Psoas muscle (tissue), 8 donors: Measurements from ENCODE around the gene TERT. TPM values are rescaled to one million over a fixed set of nuclear protein-coding genes. Genes with fewer than 3 reads are reported as not detected.
"Not testable (repeated sequence)": the region's sequence is repeated elsewhere in the genome, so short reads cannot be mapped to it uniquely, and the experiment has no call there.

Experiments used
- ATAC-seq, 4 donors: fragments of 200-7000 bp; cut with Tn5 transposase; one replicate each; pipeline ENCODE4 v1.9.1; 2020; ENCODE audit warnings: moderate library complexity in 3 of 4, mild to moderate bottlenecking in 2 of 4
- DNase-seq, 2 donors: peaks; one replicate each; pipeline ENCODE4 v3.0.0-alpha.2; 2020
- H3K27ac ChIP-seq: fragments of 200-600 bp; one replicate; pipeline ENCODE4 v1.8.0; 2022
- H3K27me3 ChIP-seq, 3 donors: fragments of 200-600 bp in 1 of 3; one replicate each; pipeline versions ENCODE4 v1.6.1 to v1.8.0; 2013 to 2022; ENCODE audit warnings: low read length in 2 of 3, mild to moderate bottlenecking in 2 of 3, moderate library complexity in 1 of 3; ENCODE audit not compliant: insufficient read depth in 3 of 3
- H3K36me3 ChIP-seq, 2 donors: fragments of 200-600 bp in 1 of 2; one replicate each; pipeline versions ENCODE4 v1.6.1 to v1.8.0; 2013 to 2022; ENCODE audit warnings: low read depth in 1 of 2, mild to moderate bottlenecking in 1 of 2, moderate library complexity in 1 of 2; ENCODE audit not compliant: insufficient read depth in 1 of 2
- H3K4me1 ChIP-seq: fragments of 200-600 bp; one replicate; pipeline ENCODE4 v1.8.0; 2022
- H3K4me3 ChIP-seq: fragments of 200-600 bp; one replicate; pipeline ENCODE4 v1.8.0; 2022; ENCODE audit warnings: mild to moderate bottlenecking
- H3K9me3 ChIP-seq: fragments of 200-600 bp; one replicate; pipeline ENCODE4 v1.8.0; 2022
- CTCF ChIP-seq: fragments of 200-600 bp; IDR thresholded peaks from one replicate; pipeline ENCODE4 v1.8.0; 2022; ENCODE audit warnings: antibody characterized with exemption
- WGBS, 3 donors: extraction: QIAGEN DNeasy Blood & Tissue Kit; methylation state at CpG; one replicate each; pipeline versions ENCODE4 v1.1.6 to v1.1.7; 2013; 5-methylcytosine and 5-hydroxymethylcytosine counted together
- intact Hi-C, 2 donors: fragments of 100-400 bp; cut with DNase I; formaldehyde crosslinking; loops; one replicate each; pipeline versions ENCODE4 v1.11.0 to v1.14.2; 2022
- polyA plus RNA-seq, 3 donors: library from polyadenylated mRNA; stranded (reverse); fragments of 200-250 nt; gene quantifications; one replicate each; pipeline ENCODE4 v1.2.3, GENCODE V29; 2013
- total RNA-seq, 4 donors: library from RNA; stranded (reverse); fragmentation: NEBNext Ultra II Directional in 2 of 4; extraction: Animal tissue kit (Norgen Biotek cat#: 25700) in 2 of 4; gene quantifications; one replicate each; pipeline versions ENCODE4 v1.2.1 to v1.2.4, GENCODE V29; 2021 to 2023
- donor health status: healthy with polysubstance abuse.
- donor health status: DM: no; HTN: no; CAD: no; lungs with moderate emphysema.
- donor health status: Bipolar disorder and iron deficiency.
- donor health status: healthy.
- donor health status: DM: yes; HTN: yes; CAD: no.
- donor health status: DM: no; HTN: no; CAD: no.
- donor health status: DM: no; HTN: no; CAD: no.
- donor health status: DM: yes; HTN: yes; CAD: no.

TERT gene
- total and polyA plus RNA-seq, 7 donors = not detected

GRCh38 chr5:1292139-1292538 lies 2.7 kb downstream of the TERT start:
- intact Hi-C loops = no loop called here
- 52 to 59% (median 52%) methylated on average over 6 of the region's 6 CpGs for WGBS, 3 donors
- H3K27ac ChIP-seq = no peak overlapping the region
- no peaks in the 10 kb centered on the region for H3K36me3 ChIP-seq
- H3K4me1 ChIP-seq = no peaks in the 10 kb centered on the region
- DNase-seq (peak in 1 of 2 donors; percentile 8), ATAC-seq (no peak)
- H3K4me3 ChIP-seq = no peak overlapping the region
- no peak for TF ChIP-seq CTCF
- no peaks in the 10 kb centered on the region for H3K9me3 ChIP-seq
- peaks cover 2 to 58% (median 23%) of the 10 kb centered on the region in 3 donors for H3K27me3 ChIP-seq

- DNase-seq = no peak
Observed at GRCh38 chr5:1291611-1292080, 3.2 kb downstream of the TERT start.

GRCh38 chr5:1290956-1291355 lies 3.9 kb downstream of the TERT start:
- H3K36me3 ChIP-seq, ATAC-seq, H3K9me3 ChIP-seq, H3K4me1 ChIP-seq, H3K4me3 ChIP-seq, intact Hi-C loops, H3K27ac ChIP-seq: not testable (repeated sequence)
- H3K27me3 ChIP-seq = peaks cover 2 to 47% (median 22%) of the 10 kb centered on the region in 3 donors
- DNase-seq = peak in 1 of 2 donors; percentile 11
- WGBS, 3 donors = 79 to 85% (median 84%) methylated on average over 18 to 24 of the region's 24 CpGs

More at GRCh38 chr5:1291611-1292080, 3.2 kb downstream of the TERT start:
- Histone ChIP-seq H3K36me3 (no peaks in the 10 kb centered on the region), H3K4me3 (no peak overlapping the region), H3K9me3 (no peaks in the 10 kb centered on the region), H3K27ac (no peak overlapping the region), H3K4me1 (no peaks in the 10 kb centered on the region), H3K27me3 (peaks cover 2 to 54% (median 23%) of the 10 kb centered on the region in 3 donors)
- WGBS, 3 donors = 68 to 71% (median 70%) methylated on average over 24 of the region's 24 CpGs
- intact Hi-C loops = no loop called here
- no peak for ATAC-seq
- TF ChIP-seq CTCF = no peak

- H3K4me1 ChIP-seq, H3K9me3 ChIP-seq, intact Hi-C loops, DNase-seq, H3K4me3 ChIP-seq, H3K27ac ChIP-seq, ATAC-seq, H3K36me3 ChIP-seq: not testable (repeated sequence)
- H3K27me3 ChIP-seq = peaks cover 2 to 33% (median 15%) of the 10 kb centered on the region in 3 donors
- 85 to 91% (median 87%) methylated on average over 10 to 30 of the region's 32 CpGs for WGBS, 3 donors
Observed at GRCh38 chr5:1289559-1289958, 5.3 kb downstream of the TERT start.

GRCh38 chr5:1288439-1289335 lies 6.2 kb downstream of the TERT start:
- H3K36me3 ChIP-seq = no peaks in the 10 kb centered on the region
- no peak for TF ChIP-seq CTCF
- peaks cover 0 to 25% (median 10%) of the 10 kb centered on the region in 3 donors for H3K27me3 ChIP-seq
- H3K9me3 ChIP-seq = no peaks in the 10 kb centered on the region
- no peak overlapping the region for H3K27ac ChIP-seq
- peak in 1 of 2 donors; percentile 30 for DNase-seq
- 88 to 91% (median 89%) methylated on average over 37 of the region's 37 CpGs for WGBS, 3 donors
- no peaks in the 10 kb centered on the region for H3K4me1 ChIP-seq
- H3K4me3 ChIP-seq = no peak overlapping the region
- ATAC-seq = no peak
- intact Hi-C loops = no loop called here
